ENCODE measurements around the gene PRRC2B.
"Not testable (repeated sequence)": the region's sequence is repeated elsewhere in the genome, so short reads cannot be mapped to it uniquely, and the experiment has no call there.

DNA sequence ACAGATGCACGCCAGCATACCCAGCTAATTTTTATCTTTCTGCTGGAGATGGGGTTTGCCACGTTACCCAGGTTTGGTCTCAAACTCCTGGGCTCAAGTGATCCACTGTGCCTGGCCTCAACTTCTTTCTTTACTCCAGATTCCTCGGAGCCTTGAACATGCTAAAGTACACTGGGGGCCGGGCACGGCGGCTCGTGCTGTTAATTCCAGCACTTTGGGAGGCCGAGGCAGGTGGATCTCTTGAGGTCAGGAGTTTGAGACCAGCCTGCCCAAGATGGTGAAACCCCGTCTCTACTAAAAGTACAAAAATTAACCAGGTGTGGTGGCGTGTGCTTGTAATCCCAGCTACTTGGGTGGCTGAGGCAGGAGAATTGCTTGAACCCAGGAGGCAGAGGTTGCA is 61.8 kb downstream of the PRRC2B start:
- not testable (repeated sequence) for TF ChIP-seq EZH2phosphoT487 (IDR thresholded peaks at IDR 0.05; ENCODE audit: insufficient read depth, low read depth); EZH2 (IDR thresholded peaks at IDR 0.05; ENCODE audit: insufficient read depth, poor library complexity, severe bottlenecking)
